MM.1S (cell line): ENCODE data around the gene TIMP2.

Experiments used
- DNase-seq: peaks from one replicate; pipeline ENCODE4 v3.0.0-alpha.2; 2015
- H2AFZ ChIP-seq: fragments of 300-600 bp; sonication (generic); 2 replicates; pipeline ENCODE4 v1.6.0; 2016; ENCODE audit warnings: antibody characterized with exemption, low read length
- H3F3A ChIP-seq: fragments of 300-600 bp; sonication (generic); 2 replicates; pipeline ENCODE4 v1.6.1; 2016; ENCODE audit warnings: mild to moderate bottlenecking, antibody characterized with exemption, low read length, moderate library complexity, mixed read lengths; ENCODE audit not compliant: insufficient read depth
- H3K27ac ChIP-seq: fragments of 300-600 bp; sonication (generic); 2 replicates; pipeline ENCODE4 v1.5.1; 2016; ENCODE audit warnings: mild to moderate bottlenecking, low read length
- H3K27me3 ChIP-seq: fragments of 300-600 bp; sonication (generic); replicated peaks from 2 replicates; pipeline ENCODE4 v1.6.0; 2016; ENCODE audit warnings: low read length; ENCODE audit not compliant: insufficient read depth
- H3K36me3 ChIP-seq: fragments of 300-600 bp; sonication (generic); replicated peaks from 2 replicates; pipeline ENCODE4 v1.6.1; 2016; ENCODE audit warnings: mild to moderate bottlenecking, low read length, mixed read lengths; ENCODE audit not compliant: insufficient read depth
- H3K4me1 ChIP-seq: fragments of 300-600 bp; sonication (generic); 2 replicates; pipeline ENCODE4 v1.6.1; 2016; ENCODE audit warnings: low read length, mixed read lengths
- H3K4me2 ChIP-seq: fragments of 300-600 bp; sonication (generic); 2 replicates; pipeline ENCODE4 v1.6.0; 2016; ENCODE audit warnings: low read depth, low read length
- H3K4me3 ChIP-seq: fragments of 300-600 bp; sonication (generic); 2 replicates; pipeline ENCODE4 v1.5.1; 2016; ENCODE audit warnings: low read length, mixed read lengths
- H3K79me2 ChIP-seq: fragments of 300-600 bp; sonication (generic); 2 replicates; pipeline ENCODE4 v1.6.1; 2016; ENCODE audit warnings: mixed run types, low read length, mixed read lengths
- H3K9ac ChIP-seq: fragments of 300-600 bp; sonication (generic); 2 replicates; pipeline ENCODE4 v1.6.1; 2016; ENCODE audit warnings: low read length, mixed read lengths
- H3K9me2 ChIP-seq: fragments of 300-600 bp; sonication (generic); replicated peaks from 2 replicates; pipeline ENCODE4 v1.6.1; 2016; ENCODE audit warnings: mild to moderate bottlenecking, low read length, mixed read lengths; ENCODE audit not compliant: insufficient read depth
- H3K9me3 ChIP-seq: fragments of 300-600 bp; sonication (generic); replicated peaks from 2 replicates; pipeline ENCODE4 v1.6.1; 2016; ENCODE audit warnings: mild to moderate bottlenecking, low read length, mixed read lengths; ENCODE audit not compliant: insufficient read depth
- H4K20me1 ChIP-seq: fragments of 300-600 bp; sonication (generic); 2 replicates; pipeline ENCODE4 v1.6.1; 2016; ENCODE audit warnings: mild to moderate bottlenecking, low read length, moderate library complexity, mixed read lengths; ENCODE audit not compliant: insufficient read depth
- EZH2 ChIP-seq: fragments of 300-600 bp; sonication (generic); optimal IDR thresholded peaks from 2 replicates; pipeline ENCODE3; 2017; ENCODE audit warnings: low read depth, mild to moderate bottlenecking, antibody characterized with exemption, low read length, mixed read lengths
- EZH2phosphoT487 ChIP-seq: fragments of 300-600 bp; sonication (generic); IDR thresholded peaks from 2 replicates; pipeline ENCODE4 v1.6.1; 2018; ENCODE audit warnings: antibody characterized with exemption, low read length
- TF ChIP-seq, protein P1 (sequence below): fragments of 300-600 bp; sonication (generic); IDR thresholded peaks from 2 replicates; pipeline ENCODE4 v1.5.1; 2016; ENCODE audit warnings: antibody characterized with exemption, low read length, mixed read lengths

TIMP2 gene

GRCh38 chr17:78854508-78854907 is 70.7 kb downstream of the TIMP2 start:
- H2AFZ ChIP-seq, result no peak overlapping the region
- TF ChIP-seq EZH2 (no peak), EZH2phosphoT487 (no peak)
- TF ChIP-seq, protein P1, sequence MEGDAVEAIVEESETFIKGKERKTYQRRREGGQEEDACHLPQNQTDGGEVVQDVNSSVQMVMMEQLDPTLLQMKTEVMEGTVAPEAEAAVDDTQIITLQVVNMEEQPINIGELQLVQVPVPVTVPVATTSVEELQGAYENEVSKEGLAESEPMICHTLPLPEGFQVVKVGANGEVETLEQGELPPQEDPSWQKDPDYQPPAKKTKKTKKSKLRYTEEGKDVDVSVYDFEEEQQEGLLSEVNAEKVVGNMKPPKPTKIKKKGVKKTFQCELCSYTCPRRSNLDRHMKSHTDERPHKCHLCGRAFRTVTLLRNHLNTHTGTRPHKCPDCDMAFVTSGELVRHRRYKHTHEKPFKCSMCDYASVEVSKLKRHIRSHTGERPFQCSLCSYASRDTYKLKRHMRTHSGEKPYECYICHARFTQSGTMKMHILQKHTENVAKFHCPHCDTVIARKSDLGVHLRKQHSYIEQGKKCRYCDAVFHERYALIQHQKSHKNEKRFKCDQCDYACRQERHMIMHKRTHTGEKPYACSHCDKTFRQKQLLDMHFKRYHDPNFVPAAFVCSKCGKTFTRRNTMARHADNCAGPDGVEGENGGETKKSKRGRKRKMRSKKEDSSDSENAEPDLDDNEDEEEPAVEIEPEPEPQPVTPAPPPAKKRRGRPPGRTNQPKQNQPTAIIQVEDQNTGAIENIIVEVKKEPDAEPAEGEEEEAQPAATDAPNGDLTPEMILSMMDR, result no peak

GRCh38 chr17:78853926-78854394 is 71.2 kb downstream of the TIMP2 start:
- H3K27ac ChIP-seq, result no peak overlapping the region
- no peaks in the 10 kb centered on the region; the same call in 1 of the 2 replicates for H3K36me3 ChIP-seq
- TF ChIP-seq, protein P1, result no peak
- no peak for TF ChIP-seq EZH2phosphoT487
- no peak for TF ChIP-seq EZH2
- DNase-seq, result no peak
- no peaks in the 10 kb centered on the region for H3K4me1 ChIP-seq
- H2AFZ ChIP-seq, result no peak overlapping the region
- no peak overlapping the region for H3K4me2 ChIP-seq
- H3K4me3 ChIP-seq, result no peak overlapping the region
- no peaks in the 10 kb centered on the region for H3F3A ChIP-seq
- no peaks in the 10 kb centered on the region for H3K79me2 ChIP-seq
- no peaks in the 10 kb centered on the region for H3K27me3 ChIP-seq
- H3K9ac ChIP-seq, result no peak overlapping the region
- no peaks in the 10 kb centered on the region for H3K9me3 ChIP-seq
- no peaks in the 10 kb centered on the region for H3K9me2 ChIP-seq
- no peaks in the 10 kb centered on the region for H4K20me1 ChIP-seq

More at GRCh38 chr17:78854508-78854907, 70.7 kb downstream of the TIMP2 start:
- no peak for DNase-seq
- Histone ChIP-seq H3K4me3 (no peak overlapping the region), H3K4me2 (no peak overlapping the region), H3K9me2 (no peaks in the 10 kb centered on the region), H3F3A (no peaks in the 10 kb centered on the region), H3K4me1 (no peaks in the 10 kb centered on the region), H3K79me2 (no peaks in the 10 kb centered on the region), H4K20me1 (no peaks in the 10 kb centered on the region), H3K27ac (no peak overlapping the region), H3K9ac (no peak overlapping the region), H3K27me3 (no peaks in the 10 kb centered on the region), H3K9me3 (no peaks in the 10 kb centered on the region), H3K36me3 (no peaks in the 10 kb centered on the region; the same call in 1 of the 2 replicates)

DNA sequence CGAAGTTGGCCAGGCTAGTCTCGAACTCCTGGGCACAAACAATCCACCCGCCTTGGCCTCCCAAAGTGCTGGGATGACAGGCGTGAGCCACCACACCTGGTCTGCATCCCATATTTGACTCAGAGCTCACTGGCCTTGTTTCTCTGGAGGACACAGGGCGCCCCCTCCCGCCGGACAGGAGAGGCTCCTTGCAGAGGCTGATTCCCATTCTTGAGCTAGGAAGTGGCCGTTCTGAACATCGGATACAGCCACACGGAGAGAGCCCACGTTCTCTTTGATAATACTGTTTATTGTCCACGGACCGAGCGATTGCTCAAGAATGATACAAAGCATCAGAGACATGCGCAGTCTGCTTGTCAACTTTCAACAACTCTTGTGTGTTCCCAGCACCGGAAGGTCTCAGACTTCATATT is 72.5 kb downstream of the TIMP2 start:
- no peaks in the 10 kb centered on the region for H3K79me2 ChIP-seq
- no peak overlapping the region for H2AFZ ChIP-seq
- H3K36me3 ChIP-seq, result no peaks in the 10 kb centered on the region
- DNase-seq, result no peak
- H3K9ac ChIP-seq, result no peak overlapping the region
- no peaks in the 10 kb centered on the region for H4K20me1 ChIP-seq
- H3F3A ChIP-seq, result no peaks in the 10 kb centered on the region
- no peaks in the 10 kb centered on the region for H3K9me3 ChIP-seq
- no peak overlapping the region for H3K27ac ChIP-seq
- no peak overlapping the region for H3K4me2 ChIP-seq
- no peaks in the 10 kb centered on the region for H3K9me2 ChIP-seq
- H3K4me1 ChIP-seq, result no peaks in the 10 kb centered on the region
- H3K4me3 ChIP-seq, result no peak overlapping the region
- no peaks in the 10 kb centered on the region for H3K27me3 ChIP-seq
- TF ChIP-seq EZH2 (no peak), EZH2phosphoT487 (no peak)
- TF ChIP-seq, protein P1, result no peak
